Activated CD4-positive, alpha-beta memory T cell treated with anti-CD3 and anti-CD28 coated beads, Interleukin-2, amount 10 ng/mL, durations not matched to agents 7 days and 5 days (primary cell): ENCODE measurements around the gene FDXR. TPM values are rescaled to one million over a fixed set of nuclear protein-coding genes. Genes with fewer than 3 reads are reported as not detected.
A peak's percentile ranks its signal among the peaks of the same experiment; 100 is the strongest.

Experiments
- CTCF ChIA-PET: fragments of 350-600 bp; sonication (Branson Sonifier 250); formaldehyde crosslinking; loops from one replicate; lab custom pipeline; 2021; ENCODE audit warnings: antibody characterized with exemption, inconsistent platforms; lab: Charles Lee
- POLR2A ChIA-PET: fragments of 350-600 bp; sonication (Branson Sonifier 250); formaldehyde crosslinking; loops from one replicate; lab custom pipeline; 2021; ENCODE audit warnings: antibody characterized with exemption; lab: Charles Lee
- DNase-seq: peaks from one replicate; pipeline ENCODE4 v3.0.0-alpha.2; 2020
- H3K27ac Mint-ChIP-seq: one replicate; pipeline ENCODE4 v1.8.0; 2021; ENCODE audit warnings: mild to moderate bottlenecking, mixed read lengths
- H3K27me3 Mint-ChIP-seq: one replicate; pipeline ENCODE4 v1.8.0; 2021; ENCODE audit warnings: mixed read lengths
- H3K36me3 Mint-ChIP-seq: one replicate; pipeline ENCODE4 v1.8.0; 2021; ENCODE audit warnings: low read depth, mixed read lengths
- H3K4me1 Mint-ChIP-seq: one replicate; pipeline ENCODE4 v1.8.0; 2021; ENCODE audit warnings: mixed read lengths
- H3K4me3 Mint-ChIP-seq: one replicate; pipeline ENCODE4 v1.8.0; 2021; ENCODE audit warnings: mild to moderate bottlenecking, mixed read lengths
- H3K9me3 Mint-ChIP-seq: one replicate; pipeline ENCODE4 v1.8.0; 2021; ENCODE audit warnings: mixed read lengths
- total RNA-seq, 2 experiments: library from RNA; stranded (reverse); gene quantifications; one replicate each; pipeline ENCODE4 v1.2.3, GENCODE V29; 2021

Gene FDXR
- total RNA-seq, 2 experiments from 2014 or later: 22.9 to 24.0 TPM

GRCh38 chr17:74859459-74860228 lies 13.2 kb downstream of the FDXR start, which contains the start of gene GRIN2C:
Gene GRIN2C, minus strand, starts transcription at chr17:74859885. Its CDS starts 4,793 bp downstream, at chr17:74855092.
- CTCF ChIA-PET: interaction anchor here (1.3 to 8.1 kb wide), 4 partner anchors 12 to 114 kb away, joined by 3 to 56 read pairs (median 18); partner anchors contain the start of gene FDXR
- DNase-seq: peak; percentile 33
- Mint-ChIP-seq H3K27ac (no peak within 1 kb of the TSS), H3K36me3 (peaks cover 3% of the 10 kb centered on the region), H3K4me1 (peaks cover 14% of the 10 kb centered on the region), H3K9me3 (no peaks in the 10 kb centered on the region), H3K4me3 (no peak within 1 kb of the TSS), H3K27me3 (peaks cover 60% of the 10 kb centered on the region)
- POLR2A ChIA-PET: interaction anchor here (1.5 to 3.7 kb wide), 3 partner anchors 12 to 68 kb away, joined by 3 to 11 read pairs (median 6); partner anchors contain the start of gene FDXR

GRCh38 chr17:74858672-74859458 lies 13.9 kb downstream of the FDXR start:
- DNase-seq: no peak
- CTCF ChIA-PET: interaction anchor here (0.8 to 2.6 kb wide), 5 partner anchors 14 to 201 kb away, joined by 3 to 15 read pairs (median 4); no protein-coding TSS in a partner anchor
- no peak overlapping the region for H3K27ac Mint-ChIP-seq
- POLR2A ChIA-PET: interaction anchor here (1.0 to 3.7 kb wide), 3 partner anchors 12 to 67 kb away, joined by 3 to 11 read pairs (median 3); partner anchors contain the start of gene FDXR
- peaks cover 14% of the 10 kb centered on the region for H3K4me1 Mint-ChIP-seq
- H3K4me3 Mint-ChIP-seq: no peak overlapping the region
- H3K9me3 Mint-ChIP-seq: no peaks in the 10 kb centered on the region
- H3K36me3 Mint-ChIP-seq: peaks cover 3% of the 10 kb centered on the region
- peaks cover 68% of the 10 kb centered on the region for H3K27me3 Mint-ChIP-seq

- H3K9me3 Mint-ChIP-seq: no peaks in the 10 kb centered on the region
- CTCF ChIA-PET: interaction anchor here (0.6 to 2.6 kb wide), 3 partner anchors 8 to 97 kb away, joined by 3 to 15 read pairs (median 5); no protein-coding TSS in a partner anchor
- no peak overlapping the region for H3K27ac Mint-ChIP-seq
- H3K36me3 Mint-ChIP-seq: no peaks in the 10 kb centered on the region
- H3K4me3 Mint-ChIP-seq: no peak overlapping the region
- DNase-seq: no peak
- POLR2A ChIA-PET: interaction anchor here (3.7 kb wide), 1 partner anchor 16 kb away, joined by 11 read pairs; the partner anchor contains the start of gene FDXR
- H3K27me3 Mint-ChIP-seq: peaks cover 77% of the 10 kb centered on the region
- H3K4me1 Mint-ChIP-seq: peaks cover 22% of the 10 kb centered on the region
These were observed 15.6 kb downstream of the FDXR start for GRCh38 chr17:74857191-74857590.

- Mint-ChIP-seq H3K4me1 (peaks cover 18% of the 10 kb centered on the region), H3K9me3 (no peaks in the 10 kb centered on the region), H3K27ac (no peak overlapping the region), H3K4me3 (no peak overlapping the region), H3K27me3 (peaks cover 71% of the 10 kb centered on the region), H3K36me3 (no peaks in the 10 kb centered on the region)
- DNase-seq: no peak
- CTCF ChIA-PET: interaction anchor here (0.8 to 1.2 kb wide), 4 partner anchors 9 to 198 kb away, joined by 3 to 5 read pairs (median 5); no protein-coding TSS in a partner anchor
- POLR2A ChIA-PET: no interaction called here
These were observed 16.7 kb downstream of the FDXR start for GRCh38 chr17:74856112-74856511.

- CTCF ChIA-PET: interaction anchor here (1.2 kb wide), 2 partner anchors 64 to 197 kb away, joined by 3 to 5 read pairs; no protein-coding TSS in a partner anchor
- no peak for DNase-seq
- Mint-ChIP-seq H3K9me3 (no peaks in the 10 kb centered on the region), H3K27ac (no peak overlapping the region), H3K4me1 (peaks cover 15% of the 10 kb centered on the region), H3K4me3 (no peak overlapping the region), H3K27me3 (peaks cover 70% of the 10 kb centered on the region), H3K36me3 (no peaks in the 10 kb centered on the region)
- POLR2A ChIA-PET: interaction anchor here (1.2 kb wide), 1 partner anchor 18 kb away, joined by 4 read pairs; the partner anchor contains the start of gene FDXR
These were observed 17.5 kb downstream of the FDXR start for GRCh38 chr17:74855323-74855722.

- Mint-ChIP-seq H3K9me3 (no peaks in the 10 kb centered on the region), H3K27ac (no peak overlapping the region), H3K4me3 (no peak overlapping the region), H3K27me3 (peaks cover 66% of the 10 kb centered on the region), H3K36me3 (no peaks in the 10 kb centered on the region), H3K4me1 (peaks cover 13% of the 10 kb centered on the region)
- DNase-seq: no peak
- POLR2A ChIA-PET: interaction anchor here (1.2 kb wide), 1 partner anchor 18 kb away, joined by 4 read pairs; the partner anchor contains the start of gene FDXR
- CTCF ChIA-PET: no interaction called here
These were observed 18.0 kb downstream of the FDXR start for GRCh38 chr17:74854792-74855191.

GRCh38 chr17:74853669-74854068 lies 19.1 kb downstream of the FDXR start:
- no peak for DNase-seq
- Mint-ChIP-seq H3K36me3 (no peaks in the 10 kb centered on the region), H3K9me3 (no peaks in the 10 kb centered on the region), H3K4me3 (no peak overlapping the region), H3K4me1 (peaks cover 9% of the 10 kb centered on the region), H3K27me3 (peaks cover 59% of the 10 kb centered on the region), H3K27ac (no peak overlapping the region)
- POLR2A ChIA-PET: no interaction called here
- CTCF ChIA-PET: interaction anchor here (1.0 kb wide), 1 partner anchor 9 kb away, joined by 3 read pairs; no protein-coding TSS in a partner anchor

GRCh38 chr17:74853048-74853397 lies 19.8 kb downstream of the FDXR start:
- no peak for DNase-seq
- H3K4me1 Mint-ChIP-seq: peaks cover 9% of the 10 kb centered on the region
- ChIA-PET POLR2A (interaction anchor here (1.0 to 3.0 kb wide), 2 partner anchors 8 to 20 kb away, joined by 3 to 11 read pairs; partner anchors contain the start of gene FDXR), CTCF (no interaction called here)
- peak overlapping the region; percentile 59 for H3K4me3 Mint-ChIP-seq
- H3K27me3 Mint-ChIP-seq: peaks cover 56% of the 10 kb centered on the region
- no peaks in the 10 kb centered on the region for H3K36me3 Mint-ChIP-seq
- H3K9me3 Mint-ChIP-seq: no peaks in the 10 kb centered on the region
- H3K27ac Mint-ChIP-seq: no peak overlapping the region

GRCh38 chr17:74852237-74853047 lies 20.4 kb downstream of the FDXR start:
- no peaks in the 10 kb centered on the region for H3K9me3 Mint-ChIP-seq
- DNase-seq: peak; percentile 62
- POLR2A ChIA-PET: interaction anchor here (1.0 to 3.0 kb wide), 2 partner anchors 9 to 21 kb away, joined by 3 to 11 read pairs; partner anchors contain the start of gene FDXR
- no peaks in the 10 kb centered on the region for H3K36me3 Mint-ChIP-seq
- H3K4me3 Mint-ChIP-seq: peak overlapping the region; percentile 59
- peaks cover 9% of the 10 kb centered on the region for H3K4me1 Mint-ChIP-seq
- no peak overlapping the region for H3K27ac Mint-ChIP-seq
- peaks cover 51% of the 10 kb centered on the region for H3K27me3 Mint-ChIP-seq
- CTCF ChIA-PET: no interaction called here

GRCh38 chr17:74851612-74852236 lies 21.1 kb downstream of the FDXR start:
- Mint-ChIP-seq H3K27ac (no peak overlapping the region), H3K27me3 (peaks cover 44% of the 10 kb centered on the region), H3K4me3 (no peak overlapping the region), H3K4me1 (peaks cover 9% of the 10 kb centered on the region), H3K9me3 (no peaks in the 10 kb centered on the region), H3K36me3 (no peaks in the 10 kb centered on the region)
- ChIA-PET POLR2A (interaction anchor here (3.0 kb wide), 1 partner anchor 21 kb away, joined by 11 read pairs; the partner anchor contains the start of gene FDXR), CTCF (interaction anchor here (1.2 kb wide), 1 partner anchor 195 kb away, joined by 3 read pairs; no protein-coding TSS in a partner anchor)
- no peak for DNase-seq

GRCh38 chr17:74850914-74851313 lies 21.9 kb downstream of the FDXR start:
- CTCF ChIA-PET: interaction anchor here (1.2 kb wide), 2 partner anchors 11 to 194 kb away, joined by 3 read pairs; no protein-coding TSS in a partner anchor
- DNase-seq: no peak
- POLR2A ChIA-PET: interaction anchor here (1.0 to 3.0 kb wide), 2 partner anchors 22 to 71 kb away, joined by 3 to 11 read pairs; partner anchors contain the start of gene FDXR
- Mint-ChIP-seq H3K36me3 (no peaks in the 10 kb centered on the region), H3K27me3 (peaks cover 36% of the 10 kb centered on the region), H3K4me1 (peaks cover 9% of the 10 kb centered on the region), H3K4me3 (no peak overlapping the region), H3K27ac (no peak overlapping the region), H3K9me3 (no peaks in the 10 kb centered on the region)
